ENCODE data around the gene CNTNAP5. TPM values are rescaled to one million over a fixed set of nuclear protein-coding genes. Genes with fewer than 3 reads are reported as not detected.

Gene CNTNAP5
- total and polyA plus RNA-seq, 7 donors = not detected

- ATAC-seq (no peak), DNase-seq (no peak)
- Histone ChIP-seq H3K27ac (no peak overlapping the region), H3K4me1 (no peaks in the 10 kb centered on the region), H3K4me3 (no peak overlapping the region), H3K9me3 (no peaks in the 10 kb centered on the region), H3K27me3 (ENCODE audit: insufficient read depth in 3 of 3, low read length in 2 of 3) (no peaks in the 10 kb centered on the region), H3K36me3 (ENCODE audit: insufficient read depth in 1 of 2, low read depth in 1 of 2) (no peaks in the 10 kb centered on the region)
- TF ChIP-seq CTCF (IDR thresholded peaks at IDR 0.05) = no peak
- intact Hi-C loops (cut with DNase I) = no loop called here
- 78 to 91% (median 90%) methylated on average over 1 of the region's 1 CpG for WGBS, 3 donors
Observed at GRCh38 chr2:124915567-124915966, 890.5 kb downstream of the CNTNAP5 start.

GRCh38 chr2:124919296-124919695, 894.2 kb downstream of the CNTNAP5 start:
- ATAC-seq = no peak
- TF ChIP-seq CTCF (IDR thresholded peaks at IDR 0.05) = no peak
- no peaks in the 10 kb centered on the region for H3K4me1 ChIP-seq
- H3K9me3 ChIP-seq = no peaks in the 10 kb centered on the region
- no peak overlapping the region for H3K27ac ChIP-seq
- H3K27me3 ChIP-seq (ENCODE audit: insufficient read depth in 3 of 3, low read length in 2 of 3) = no peaks in the 10 kb centered on the region
- no peak overlapping the region for H3K4me3 ChIP-seq
- H3K36me3 ChIP-seq (ENCODE audit: insufficient read depth in 1 of 2, low read depth in 1 of 2) = no peaks in the 10 kb centered on the region
- WGBS, 3 donors = 73 to 84% (median 81%) methylated on average over 2 of the region's 2 CpGs
- intact Hi-C loops (cut with DNase I) = no loop called here
- DNase-seq = no peak

GRCh38 chr2:124920448-124920847, 895.4 kb downstream of the CNTNAP5 start:
- no peak for ATAC-seq
- Histone ChIP-seq H3K4me3 (no peak overlapping the region), H3K36me3 (ENCODE audit: insufficient read depth in 1 of 2, low read depth in 1 of 2) (no peaks in the 10 kb centered on the region), H3K4me1 (no peaks in the 10 kb centered on the region), H3K27ac (no peak overlapping the region), H3K9me3 (no peaks in the 10 kb centered on the region), H3K27me3 (ENCODE audit: insufficient read depth in 3 of 3, low read length in 2 of 3) (no peaks in the 10 kb centered on the region)
- 90 to 100% (median 95%) methylated on average over 1 of the region's 1 CpG for WGBS, 3 donors
- TF ChIP-seq CTCF (IDR thresholded peaks at IDR 0.05) = no peak
- DNase-seq = no peak
- intact Hi-C loops (cut with DNase I) = no loop called here

- no peaks in the 10 kb centered on the region for H3K27me3 ChIP-seq (ENCODE audit: insufficient read depth in 3 of 3, low read length in 2 of 3)
- H3K27ac ChIP-seq = no peak overlapping the region
- no peaks in the 10 kb centered on the region for H3K36me3 ChIP-seq (ENCODE audit: insufficient read depth in 1 of 2, low read depth in 1 of 2)
- no peaks in the 10 kb centered on the region for H3K9me3 ChIP-seq
- intact Hi-C loops (cut with DNase I) = no loop called here
- DNase-seq (no peak), ATAC-seq (no peak)
- no peaks in the 10 kb centered on the region for H3K4me1 ChIP-seq
- no peak overlapping the region for H3K4me3 ChIP-seq
- WGBS, 3 donors = 68 to 77% (median 76%) methylated on average over 5 of the region's 5 CpGs
- no peak for TF ChIP-seq CTCF (IDR thresholded peaks at IDR 0.05)
Observed at GRCh38 chr2:124921191-124921590, 896.1 kb downstream of the CNTNAP5 start.

- WGBS, 3 donors = 84 to 89% (median 87%) methylated on average over 3 of the region's 3 CpGs
- no peak for DNase-seq
- H3K9me3 ChIP-seq = no peaks in the 10 kb centered on the region
- H3K27ac ChIP-seq = no peak overlapping the region
- no peak for TF ChIP-seq CTCF (IDR thresholded peaks at IDR 0.05)
- no peak overlapping the region for H3K4me3 ChIP-seq
- ATAC-seq = no peak
- H3K4me1 ChIP-seq = no peaks in the 10 kb centered on the region
- no peaks in the 10 kb centered on the region for H3K36me3 ChIP-seq (ENCODE audit: insufficient read depth in 1 of 2, low read depth in 1 of 2)
- intact Hi-C loops (cut with DNase I) = no loop called here
- H3K27me3 ChIP-seq (ENCODE audit: insufficient read depth in 3 of 3, low read length in 2 of 3) = no peaks in the 10 kb centered on the region
Observed at GRCh38 chr2:124923097-124923496, 898.0 kb downstream of the CNTNAP5 start.

Measured in psoas muscle (tissue), 8 donors.